KMS-11 (cell line): ENCODE measurements around the gene AZGP1.

Source experiments
- H2AFZ ChIP-seq: fragments of 200-600 bp; sonication (generic); 2 replicates; pipeline ENCODE4 v1.6.1; 2016; ENCODE audit warnings: antibody characterized with exemption, mixed run types, low read depth
- H3K27ac ChIP-seq: fragments of 200-600 bp; sonication (generic); 2 replicates; pipeline ENCODE4 v1.6.1; 2016; ENCODE audit warnings: mild to moderate bottlenecking, mixed run types
- H3K27me3 ChIP-seq: fragments of 200-600 bp; sonication (generic); 2 replicates; pipeline ENCODE4 v1.6.1; 2017; ENCODE audit warnings: mild to moderate bottlenecking, low read depth, mixed run types, moderate library complexity; ENCODE audit not compliant: insufficient read depth
- H3K36me3 ChIP-seq: fragments of 200-600 bp; sonication (generic); 2 replicates; pipeline ENCODE4 v1.6.1; 2017; ENCODE audit warnings: mild to moderate bottlenecking, mixed run types; ENCODE audit not compliant: insufficient read depth
- H3K4me1 ChIP-seq: fragments of 200-600 bp; sonication (generic); 2 replicates; pipeline ENCODE4 v1.6.1; 2016; ENCODE audit warnings: mild to moderate bottlenecking, low read depth, mixed run types; ENCODE audit not compliant: poor library complexity, severe bottlenecking
- H3K4me2 ChIP-seq: fragments of 200-600 bp; sonication (generic); 2 replicates; pipeline ENCODE4 v1.7.0; 2016; ENCODE audit warnings: mild to moderate bottlenecking, mixed run types
- H3K4me3 ChIP-seq: fragments of 200-600 bp; sonication (generic); IDR thresholded peaks from 2 replicates; pipeline ENCODE4 v1.6.1; 2017; ENCODE audit warnings: low read depth, low read length, mixed read lengths; ENCODE audit not compliant: insufficient read depth
- H3K79me2 ChIP-seq: fragments of 200-600 bp; sonication (generic); 2 replicates; pipeline ENCODE4 v1.6.1; 2016; ENCODE audit warnings: low read depth, mixed run types; ENCODE audit not compliant: insufficient read depth
- H3K9ac ChIP-seq: fragments of 200-600 bp; sonication (generic); 2 replicates; pipeline ENCODE4 v1.6.1; 2016; ENCODE audit warnings: mild to moderate bottlenecking, mixed run types
- H4K20me1 ChIP-seq: fragments of 200-600 bp; sonication (generic); 2 replicates; pipeline ENCODE4 v1.6.1; 2016; ENCODE audit warnings: mild to moderate bottlenecking, mixed run types; ENCODE audit not compliant: insufficient read depth
- TF ChIP-seq, protein P1 (sequence below): fragments of 200-600 bp; sonication (generic); conservative IDR thresholded peaks from 2 replicates; pipeline ENCODE4 v1.6.1; 2017; ENCODE audit warnings: low read depth, mild to moderate bottlenecking, antibody characterized with exemption, low read length, moderate library complexity, mixed read lengths

Gene AZGP1

DNA sequence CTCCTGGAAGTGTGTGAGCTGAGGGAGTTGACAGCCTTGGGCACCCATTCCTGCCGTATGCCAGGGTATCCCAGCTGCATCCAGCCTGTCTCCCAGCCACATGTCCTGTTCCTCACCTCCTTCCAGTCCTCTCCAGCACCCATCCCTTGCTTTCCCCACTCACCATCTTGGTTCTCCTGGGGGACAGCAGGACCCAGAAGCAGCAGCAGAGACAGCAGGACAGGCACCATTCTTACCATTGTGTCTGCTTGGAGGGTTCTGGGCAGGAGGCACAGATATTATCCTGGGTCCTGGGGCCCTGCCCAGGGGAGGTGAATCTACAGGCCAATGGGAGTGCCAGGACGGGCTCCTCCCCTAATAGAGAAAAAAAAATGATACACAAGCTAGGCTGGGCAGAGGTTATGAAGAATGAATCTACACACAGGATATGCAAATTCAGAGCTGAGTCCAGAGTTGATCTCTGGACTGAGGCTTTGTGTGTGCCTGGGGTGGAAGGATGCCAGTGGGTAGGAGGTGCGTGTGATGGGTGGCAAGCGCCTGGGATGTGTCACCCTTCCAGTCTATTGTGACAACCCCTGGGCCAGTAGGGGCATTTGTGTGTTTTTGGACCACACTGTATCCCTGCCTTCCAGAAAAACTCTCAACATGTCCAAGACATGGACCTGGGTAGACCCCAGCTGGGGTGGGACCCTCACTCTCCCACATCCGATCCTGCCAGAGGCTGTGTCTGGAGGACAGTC, at the start of gene AZGP1:
Gene AZGP1 (minus strand): TSS at position 250 of the 740 bp plus-strand sequence. CDS start 11 bp downstream, at position 239.
- TF ChIP-seq, protein P1, sequence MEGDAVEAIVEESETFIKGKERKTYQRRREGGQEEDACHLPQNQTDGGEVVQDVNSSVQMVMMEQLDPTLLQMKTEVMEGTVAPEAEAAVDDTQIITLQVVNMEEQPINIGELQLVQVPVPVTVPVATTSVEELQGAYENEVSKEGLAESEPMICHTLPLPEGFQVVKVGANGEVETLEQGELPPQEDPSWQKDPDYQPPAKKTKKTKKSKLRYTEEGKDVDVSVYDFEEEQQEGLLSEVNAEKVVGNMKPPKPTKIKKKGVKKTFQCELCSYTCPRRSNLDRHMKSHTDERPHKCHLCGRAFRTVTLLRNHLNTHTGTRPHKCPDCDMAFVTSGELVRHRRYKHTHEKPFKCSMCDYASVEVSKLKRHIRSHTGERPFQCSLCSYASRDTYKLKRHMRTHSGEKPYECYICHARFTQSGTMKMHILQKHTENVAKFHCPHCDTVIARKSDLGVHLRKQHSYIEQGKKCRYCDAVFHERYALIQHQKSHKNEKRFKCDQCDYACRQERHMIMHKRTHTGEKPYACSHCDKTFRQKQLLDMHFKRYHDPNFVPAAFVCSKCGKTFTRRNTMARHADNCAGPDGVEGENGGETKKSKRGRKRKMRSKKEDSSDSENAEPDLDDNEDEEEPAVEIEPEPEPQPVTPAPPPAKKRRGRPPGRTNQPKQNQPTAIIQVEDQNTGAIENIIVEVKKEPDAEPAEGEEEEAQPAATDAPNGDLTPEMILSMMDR = no peak
- no peak within 1 kb of the TSS for H3K27ac ChIP-seq
- no peaks in the 10 kb centered on the region for H3K4me1 ChIP-seq

DNA sequence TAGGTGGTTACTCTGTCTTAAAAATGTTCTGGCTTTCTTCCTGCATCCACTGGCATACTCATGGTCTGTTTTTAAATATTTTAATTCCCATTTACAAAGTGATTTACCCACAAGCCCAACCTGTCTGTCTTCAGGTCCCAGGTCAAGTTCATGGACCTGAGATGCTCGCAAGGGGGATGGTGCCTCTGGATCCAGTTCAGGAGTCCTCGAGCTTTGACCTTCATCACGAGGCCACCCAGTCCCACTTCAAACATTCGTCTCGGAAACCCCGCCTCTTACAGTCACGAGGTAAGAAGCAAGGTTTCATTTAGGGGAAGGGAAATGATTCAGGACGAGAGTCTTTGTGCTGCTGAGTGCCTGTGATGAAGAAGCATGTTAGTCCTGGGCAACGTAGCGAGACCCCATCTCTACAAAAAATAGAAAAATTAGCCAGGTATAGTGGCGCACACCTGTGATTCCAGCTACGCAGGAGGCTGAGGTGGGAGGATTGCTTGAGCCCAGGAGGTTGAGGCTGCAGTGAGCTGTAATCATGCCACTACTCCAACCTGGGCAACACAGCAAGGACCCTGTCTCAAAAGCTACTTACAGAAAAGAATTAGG, 48.3 kb upstream of the AZGP1 start:
- peaks cover 17% of the 10 kb centered on the region; the same call in 1 of the 2 replicates for H3K36me3 ChIP-seq
- no peaks in the 10 kb centered on the region; the same call in 1 of the 2 replicates for H3K79me2 ChIP-seq
- no peaks in the 10 kb centered on the region for H4K20me1 ChIP-seq

More for the DNA sequence above, at the start of gene AZGP1:
- H3K4me2 ChIP-seq = no peak within 1 kb of the TSS
- no peaks in the 10 kb centered on the region for H3K79me2 ChIP-seq
- no peak within 1 kb of the TSS for H3K4me3 ChIP-seq
- H3K27me3 ChIP-seq = no peaks in the 10 kb centered on the region; the same call in 1 of the 2 replicates
- no peaks in the 10 kb centered on the region for H4K20me1 ChIP-seq
- H2AFZ ChIP-seq = no peak within 1 kb of the TSS
- no peaks in the 10 kb centered on the region for H3K36me3 ChIP-seq
- H3K9ac ChIP-seq = no peak within 1 kb of the TSS

DNA sequence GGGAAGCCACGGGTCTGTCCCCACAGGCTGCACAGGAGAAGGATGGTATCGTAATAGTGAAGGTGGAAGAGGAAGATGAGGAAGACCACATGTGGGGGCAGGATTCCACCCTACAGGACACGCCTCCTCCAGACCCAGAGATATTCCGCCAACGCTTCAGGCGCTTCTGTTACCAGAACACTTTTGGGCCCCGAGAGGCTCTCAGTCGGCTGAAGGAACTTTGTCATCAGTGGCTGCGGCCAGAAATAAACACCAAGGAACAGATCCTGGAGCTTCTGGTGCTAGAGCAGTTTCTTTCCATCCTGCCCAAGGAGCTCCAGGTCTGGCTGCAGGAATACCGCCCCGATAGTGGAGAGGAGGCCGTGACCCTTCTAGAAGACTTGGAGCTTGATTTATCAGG, 47.7 kb upstream of the AZGP1 start:
- Histone ChIP-seq H3K27me3 (no peaks in the 10 kb centered on the region), H3K4me1 (no peaks in the 10 kb centered on the region), H3K4me3 (no peak overlapping the region), H3K79me2 (no peaks in the 10 kb centered on the region; the same call in 1 of the 2 replicates), H4K20me1 (no peaks in the 10 kb centered on the region), H2AFZ (no peak overlapping the region), H3K9ac (no peak overlapping the region), H3K4me2 (no peak overlapping the region), H3K36me3 (peaks cover 17% of the 10 kb centered on the region; the same call in 1 of the 2 replicates), H3K27ac (no peak overlapping the region)
- TF ChIP-seq, protein P1 = no peak

More for the DNA sequence above, 48.3 kb upstream of the AZGP1 start:
- Histone ChIP-seq H3K27ac (no peak overlapping the region), H3K27me3 (no peaks in the 10 kb centered on the region), H2AFZ (no peak overlapping the region), H3K9ac (no peak overlapping the region), H3K4me1 (no peaks in the 10 kb centered on the region), H3K4me3 (no peak overlapping the region), H3K4me2 (no peak overlapping the region)
- TF ChIP-seq, protein P1 = no peak

DNA sequence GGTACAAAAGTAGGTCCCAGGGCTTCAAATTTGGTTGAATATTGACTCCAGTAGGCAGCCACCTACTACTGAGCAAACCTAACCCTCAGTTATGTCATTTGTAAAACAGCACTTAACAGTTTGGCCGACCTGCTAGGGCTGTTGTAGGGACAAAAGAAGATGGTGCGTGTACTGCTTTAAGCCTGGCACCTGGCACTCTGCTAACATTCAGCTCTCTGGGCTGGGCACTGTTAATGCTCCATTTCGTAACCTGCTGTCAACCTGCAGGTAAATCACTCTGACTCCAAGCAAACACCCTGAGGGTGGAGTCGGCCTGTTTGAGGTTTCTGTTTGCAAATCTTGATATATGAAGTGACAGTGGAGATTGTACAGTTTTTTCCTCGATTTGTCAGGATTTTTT, 46.8 kb upstream of the AZGP1 start:
- TF ChIP-seq, protein P1 = no peak
- no peak overlapping the region for H3K9ac ChIP-seq
- no peaks in the 10 kb centered on the region for H4K20me1 ChIP-seq
- no peak overlapping the region for H3K4me2 ChIP-seq
- H3K27me3 ChIP-seq = no peaks in the 10 kb centered on the region
- H3K27ac ChIP-seq = no peak overlapping the region
- peaks cover 17% of the 10 kb centered on the region; the same call in 1 of the 2 replicates for H3K36me3 ChIP-seq
- H3K4me1 ChIP-seq = no peaks in the 10 kb centered on the region
- no peak overlapping the region for H2AFZ ChIP-seq
- H3K79me2 ChIP-seq = peaks cover 8% of the 10 kb centered on the region
- H3K4me3 ChIP-seq = no peak overlapping the region
